Measurements from ENCODE around the gene PKIG. TPM values are rescaled to one million over a fixed set of nuclear protein-coding genes. Genes with fewer than 3 reads are reported as not detected.
A peak's percentile ranks its signal among the peaks of the same experiment; 100 is the strongest.

PKIG gene
- total and polyA plus RNA-seq, 9 of the 15 experiments (the other 6 are each of a cell fraction or from before 2014, with no cell fraction given), result 0.13 to 7.0 (median 4.7) TPM

DNA sequence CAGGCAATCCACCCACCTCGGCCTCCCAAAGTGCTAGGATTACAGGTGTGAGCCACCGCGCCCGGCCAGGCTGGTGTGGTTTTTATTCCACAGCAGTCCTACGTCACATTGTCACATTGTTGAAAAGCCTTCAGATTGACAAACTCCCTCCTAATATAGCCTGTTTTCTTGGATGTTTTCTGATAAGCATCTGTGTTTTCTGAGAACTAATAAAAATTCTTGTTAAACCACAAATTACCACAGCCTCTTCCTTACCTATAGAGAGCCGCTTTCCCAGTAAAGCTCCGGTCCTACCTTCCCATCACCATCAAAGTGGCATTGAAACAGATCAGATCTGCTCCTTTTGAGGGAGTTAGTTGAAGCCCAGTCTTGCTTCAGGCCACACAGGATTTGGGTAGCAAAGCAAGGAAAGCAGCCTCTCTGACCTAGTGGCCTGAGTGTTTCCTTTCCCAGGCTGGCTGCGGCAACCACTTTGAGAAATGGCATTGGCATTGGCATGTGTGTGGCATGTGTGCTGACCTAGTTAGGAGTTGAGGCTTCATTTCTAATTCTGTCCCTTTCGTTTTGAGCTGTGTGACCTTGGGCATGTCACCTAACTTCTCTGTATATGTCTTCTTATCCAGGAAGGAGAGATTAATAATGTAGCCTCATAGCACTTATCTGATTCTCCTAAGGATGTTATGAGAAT is 1.7 kb upstream of the PKIG start:
- H3K9ac ChIP-seq (ENCODE audit: insufficient read depth in 1 of 2, low read depth in 2 of 2, low read length in 2 of 2), result no peak overlapping the region
- BruUV-seq (replicated peaks), result no TSS peak
- in situ Hi-C loops (cut with MboI), result no loop called here
- ChIA-PET CTCF (ENCODE audit: low intra/inter-chr PET ratio) (no interaction called here), POLR2A (no interaction called here)
- H3K27ac ChIP-seq (ENCODE audit: extremely low read depth, low read depth, low read length), result no peak overlapping the region
- no peaks in the 10 kb centered on the region for H3K36me3 ChIP-seq (ENCODE audit: control insufficient read depth, insufficient read depth, low read length)
- no peaks in the 10 kb centered on the region for H3K9me3 ChIP-seq (replicated peaks; ENCODE audit: control insufficient read depth, insufficient read depth, low read depth, low read length)
- no peak overlapping the region for H2AFZ ChIP-seq (ENCODE audit: low read depth, low read length)
- H3K4me3 ChIP-seq, result no peak overlapping the region
- FAIRE-seq (no peak), DNase-seq (ENCODE audit: extremely low read depth in 1 of 4, low spot score in 3 of 4) (no peak), ATAC-seq (no peak)
- H3K4me1 ChIP-seq (replicated peaks in 1 of 2; ENCODE audit: control insufficient read depth in 2 of 2, insufficient read depth in 2 of 2, low read length in 2 of 2), result peaks cover 0 to 20% of the 10 kb centered on the region in 2 experiments; a peak in 3 of 5 replicates
- WGBS (ENCODE audit: insufficient coverage, low coverage, missing lambda C conversion rate), result 29% methylated on average over 9 of the region's 9 CpGs
- intact Hi-C loops (cut with micrococcal nuclease), result no loop called here
- 0 out of 5 replicates have a peak, but pooled peaks cover 0 to 6% of the 10 kb centered on the region in 2 experiments for H3K27me3 ChIP-seq (ENCODE audit: control insufficient read depth in 2 of 2, insufficient read depth in 2 of 2, low read length in 2 of 2)
- H3K79me2 ChIP-seq (ENCODE audit: control insufficient read depth, insufficient read depth, low read length), result no peaks in the 10 kb centered on the region
- TF ChIP-seq TEAD1 (CRISPR knock-in tag; IDR thresholded peaks at IDR 0.05), result 0 out of 4 replicates have a peak, but pooled peaks of 1 of the 2 experiments have one; percentile 44
- no peak for TF ChIP-seq SAP30 (IDR thresholded peaks at IDR 0.05; ENCODE audit: borderline replicate concordance, insufficient read depth, low read depth, low read length, poor library complexity, severe bottlenecking)
- no peak for TF ChIP-seq STAG1 (CRISPR knock-in tag; IDR thresholded peaks at IDR 0.05; ENCODE audit: borderline replicate concordance)
- peak in 1 of 2 experiments; percentile 53; a peak in 1 of 4 replicates for TF ChIP-seq SRF (CRISPR knock-in tag; IDR thresholded peaks at IDR 0.05)
- H3K4me2 ChIP-seq (ENCODE audit: insufficient read depth, low read length), result no peak overlapping the region
- no peaks in the 10 kb centered on the region for H4K20me1 ChIP-seq (replicated peaks; ENCODE audit: control insufficient read depth, insufficient read depth, low read length)
- no peaks in the 10 kb centered on the region for H3K9me1 ChIP-seq (ENCODE audit: control insufficient read depth, insufficient read depth, low read length)

DNA sequence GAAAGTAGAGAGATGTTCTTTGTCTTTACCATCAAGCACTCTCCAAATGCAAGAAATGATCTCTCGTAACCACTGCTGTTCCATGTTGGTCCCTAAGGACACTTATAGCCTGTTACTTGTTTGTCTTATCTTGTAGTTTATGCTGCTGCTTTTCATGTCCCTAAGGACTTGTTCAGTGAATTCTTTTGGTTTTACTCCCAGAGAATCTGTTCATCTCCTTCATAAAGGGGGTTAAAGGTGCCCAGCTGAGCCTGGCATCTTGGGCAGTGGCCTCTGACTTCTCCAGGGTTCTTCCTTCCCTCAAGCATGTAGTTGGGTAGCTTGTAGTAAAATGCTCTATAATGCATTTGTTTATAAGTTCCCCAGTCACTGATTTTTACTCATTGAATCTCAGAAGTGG is 864 bp upstream of the PKIG start:
- Histone ChIP-seq H2AFZ (ENCODE audit: low read depth, low read length) (no peak overlapping the region), H3K9me1 (ENCODE audit: control insufficient read depth, insufficient read depth, low read length) (no peaks in the 10 kb centered on the region), H3K4me2 (ENCODE audit: insufficient read depth, low read length) (no peak overlapping the region), H3K4me1 (replicated peaks in 1 of 2; ENCODE audit: control insufficient read depth in 2 of 2, insufficient read depth in 2 of 2, low read length in 2 of 2) (peaks cover 0 to 14% of the 10 kb centered on the region in 2 experiments; a peak in 3 of 5 replicates), H3K4me3 (no peak overlapping the region), H4K20me1 (replicated peaks; ENCODE audit: control insufficient read depth, insufficient read depth, low read length) (no peaks in the 10 kb centered on the region), H3K36me3 (ENCODE audit: control insufficient read depth, insufficient read depth, low read length) (no peaks in the 10 kb centered on the region), H3K9me3 (replicated peaks; ENCODE audit: control insufficient read depth, insufficient read depth, low read depth, low read length) (no peaks in the 10 kb centered on the region), H3K79me2 (ENCODE audit: control insufficient read depth, insufficient read depth, low read length) (no peaks in the 10 kb centered on the region), H3K27me3 (ENCODE audit: control insufficient read depth in 2 of 2, insufficient read depth in 2 of 2, low read length in 2 of 2) (peaks cover 0 to 6% of the 10 kb centered on the region in 2 experiments; a peak in 1 of 5 replicates), H3K9ac (ENCODE audit: insufficient read depth in 1 of 2, low read depth in 2 of 2, low read length in 2 of 2) (no peak overlapping the region), H3K27ac (ENCODE audit: extremely low read depth, low read depth, low read length) (no peak overlapping the region)
- FAIRE-seq (no peak), DNase-seq (ENCODE audit: extremely low read depth in 1 of 4, low spot score in 3 of 4) (no peak), ATAC-seq (no peak)
- in situ Hi-C loops (cut with MboI) (no loop called here), intact Hi-C loops (cut with micrococcal nuclease) (no loop called here)
- ChIA-PET POLR2A (no interaction called here), CTCF (ENCODE audit: low intra/inter-chr PET ratio) (no interaction called here)
- WGBS (ENCODE audit: insufficient coverage, low coverage, missing lambda C conversion rate), result 88% methylated on average over 1 of the region's 1 CpG
- no TSS peak for BruUV-seq (replicated peaks)
- TF ChIP-seq ZNF253 (CRISPR knock-in tag; conservative IDR thresholded peaks at IDR 0.05) (no peak), ZNF41 (CRISPR knock-in tag; conservative IDR thresholded peaks at IDR 0.05) (no peak), ZNF76 (CRISPR knock-in tag; IDR thresholded peaks at IDR 0.05; ENCODE audit: borderline replicate concordance) (no peak), ZNF644 (tag; IDR thresholded peaks at IDR 0.05; ENCODE audit: low read depth) (no peak), ZNF778 (CRISPR knock-in tag; IDR thresholded peaks at IDR 0.05) (no peak), CHD4 (IDR thresholded peaks at IDR 0.05; ENCODE audit: insufficient read depth, insufficient replicate concordance, low read depth, low read length, poor library complexity, severe bottlenecking) (no peak), ZSCAN29 (IDR thresholded peaks at IDR 0.05) (no peak), KDM2B (CRISPR knock-in tag; IDR thresholded peaks at IDR 0.05) (no peak), RBM14 (IDR thresholded peaks at IDR 0.05; ENCODE audit: borderline replicate concordance, insufficient read depth, low read depth, low read length) (no peak), ZNF174 (CRISPR knock-in tag; IDR thresholded peaks at IDR 0.05) (no peak), ESRRB (CRISPR knock-in tag; IDR thresholded peaks at IDR 0.05; ENCODE audit: borderline replicate concordance) (no peak), GATAD2A (IDR thresholded peaks at IDR 0.05) (no peak), DNMT1 (IDR thresholded peaks at IDR 0.05) (no peak)

Measured in K562 (cell line).